ENCODE measurements around the gene USP37.
"Not testable (repeated sequence)": the region's sequence is repeated elsewhere in the genome, so short reads cannot be mapped to it uniquely, and the experiment has no call there.

USP37 gene

DNA sequence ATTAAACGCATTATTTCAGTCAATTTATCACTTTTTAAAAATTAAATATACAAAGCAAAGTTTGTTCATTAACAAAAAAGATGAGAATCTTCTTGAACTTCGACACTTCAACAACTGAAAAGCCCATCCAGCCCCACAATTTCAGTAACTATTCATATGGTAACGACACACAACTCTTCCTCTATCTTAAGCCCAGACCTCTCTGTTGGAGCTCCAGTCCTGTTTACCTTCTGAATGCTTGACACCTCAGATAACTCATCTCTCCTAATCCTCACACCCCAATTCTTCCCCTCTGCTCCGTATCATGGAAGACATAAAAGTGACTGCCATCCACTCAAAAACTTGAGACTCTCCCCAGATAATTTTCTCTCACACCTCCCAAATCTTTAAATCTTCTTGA lies 12.6 kb downstream of the USP37 start:
- FAIRE-seq: no peak

GRCh38 chr2:218554225-218554624 lies 13.9 kb downstream of the USP37 start:
- FAIRE-seq; DNase-seq (ENCODE audit: insufficient read length, low spot score): not testable (repeated sequence)

More for the DNA sequence above, 12.6 kb downstream of the USP37 start:
- DNase-seq (ENCODE audit: insufficient read length, low spot score): no peak
- TF ChIP-seq CTCF (IDR thresholded peaks at IDR 0.05; ENCODE audit: insufficient read depth, missing control alignments): no peak

DNA sequence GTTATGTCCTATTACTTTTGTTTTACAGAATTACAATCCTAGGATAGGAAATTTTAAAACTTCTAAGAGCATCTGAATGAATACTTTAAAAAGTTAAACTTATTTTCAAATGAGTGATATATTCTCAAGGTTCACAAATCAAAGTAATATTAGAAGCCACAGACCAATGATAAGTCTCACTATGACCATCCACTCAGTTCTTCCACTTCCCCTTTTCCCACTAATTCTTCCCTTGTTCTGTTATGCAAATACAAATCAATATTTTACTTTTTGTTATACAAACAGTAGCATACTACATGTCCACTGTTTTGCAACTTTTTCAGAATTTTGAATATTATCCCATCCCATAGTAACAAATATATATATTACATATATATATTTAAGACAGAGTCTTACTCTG lies 20.2 kb downstream of the USP37 start:
- DNase-seq (ENCODE audit: insufficient read length, low spot score) (no peak), FAIRE-seq (no peak)
- TF ChIP-seq CTCF (IDR thresholded peaks at IDR 0.05; ENCODE audit: insufficient read depth, missing control alignments): no peak

DNA sequence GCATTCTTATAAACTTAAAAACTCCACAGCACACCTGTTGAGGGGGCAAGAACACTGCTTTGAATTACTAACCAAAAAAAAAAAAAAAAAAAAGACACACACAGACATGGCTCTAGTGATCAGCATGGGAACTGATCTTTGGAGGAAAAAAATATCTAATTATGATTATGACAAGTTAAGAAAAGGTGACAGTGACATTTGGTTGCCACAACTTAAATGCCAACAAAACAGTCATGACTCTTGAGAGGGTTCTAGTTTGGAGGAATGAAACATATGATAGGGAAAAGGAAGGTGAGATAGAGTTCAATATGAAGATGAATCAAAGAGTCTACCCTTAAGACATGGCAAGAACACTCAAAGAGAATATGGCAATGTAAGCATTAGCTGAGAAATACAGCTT lies 20.6 kb downstream of the USP37 start:
- DNase-seq (ENCODE audit: insufficient read length, low spot score): no peak
- no peak for TF ChIP-seq CTCF (IDR thresholded peaks at IDR 0.05; ENCODE audit: insufficient read depth, missing control alignments)
- FAIRE-seq: no peak

DNA sequence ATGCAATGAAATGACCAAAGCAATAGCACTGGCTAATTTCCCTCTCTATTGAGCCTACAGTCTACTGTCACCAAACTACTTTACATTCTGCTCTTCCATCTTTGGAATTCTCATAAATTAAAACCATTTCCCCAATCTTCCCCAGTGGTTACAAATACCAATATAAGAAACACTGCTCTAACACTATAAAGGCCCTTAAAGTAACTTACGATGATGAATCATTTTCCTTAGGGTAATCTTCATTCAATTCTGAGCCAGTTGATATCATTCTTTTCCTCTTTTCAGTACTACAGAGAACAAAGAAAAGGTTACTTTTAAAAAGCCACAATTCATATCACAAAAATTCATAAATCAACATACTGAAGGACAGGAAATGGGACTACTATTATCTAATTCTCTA lies 22.1 kb downstream of the USP37 start:
- DNase-seq (ENCODE audit: insufficient read length, low spot score) (no peak), FAIRE-seq (no peak)
- no peak for TF ChIP-seq CTCF (IDR thresholded peaks at IDR 0.05; ENCODE audit: insufficient read depth, missing control alignments)

- TF ChIP-seq CTCF (IDR thresholded peaks at IDR 0.05; ENCODE audit: insufficient read depth, missing control alignments): no peak
- FAIRE-seq: no peak
- no peak for DNase-seq (ENCODE audit: insufficient read length, low spot score)
These were observed 28.1 kb downstream of the USP37 start for GRCh38 chr2:218540015-218540414.

DNA sequence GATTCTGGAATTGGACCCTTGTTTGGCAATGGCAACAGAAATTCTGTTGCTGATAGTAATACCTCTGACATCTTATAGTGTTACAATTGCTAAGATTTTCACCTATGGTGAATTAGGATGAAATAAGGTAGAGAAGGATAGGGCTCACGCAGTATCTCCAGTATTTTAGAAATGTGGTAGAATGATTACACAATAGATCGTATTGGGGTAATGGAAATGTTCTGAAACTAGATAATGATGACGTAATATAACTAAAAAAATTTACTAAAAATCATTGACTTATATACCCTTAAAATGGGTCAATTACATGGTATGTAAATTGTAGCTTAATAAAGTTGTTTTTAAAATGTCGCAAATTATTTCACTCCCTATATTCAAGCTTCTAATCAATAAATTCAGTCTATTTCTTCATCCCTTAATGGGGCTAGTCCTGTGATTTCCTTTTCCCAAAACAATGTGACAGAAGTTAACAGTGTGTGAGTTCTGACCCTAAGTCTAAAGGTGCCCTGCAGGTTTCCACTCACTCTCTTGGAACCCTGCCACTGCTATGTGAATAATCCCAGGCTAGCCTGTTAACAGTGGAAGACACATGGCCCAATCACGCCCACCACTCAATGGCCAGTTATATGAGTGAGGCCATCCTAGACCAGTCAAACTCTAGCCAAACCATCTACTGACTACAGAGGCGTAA lies 31.2 kb downstream of the USP37 start:
- TF ChIP-seq CTCF (IDR thresholded peaks at IDR 0.05; ENCODE audit: insufficient read depth, missing control alignments): no peak
- no peak for FAIRE-seq
- no peak for DNase-seq (ENCODE audit: insufficient read length, low spot score)

GRCh38 chr2:218529990-218530389 lies 38.2 kb downstream of the USP37 start:
- no peak for TF ChIP-seq CTCF (IDR thresholded peaks at IDR 0.05; ENCODE audit: insufficient read depth, missing control alignments)
- DNase-seq (ENCODE audit: insufficient read length, low spot score): no peak
- no peak for FAIRE-seq

- not testable (repeated sequence) for FAIRE-seq; DNase-seq (ENCODE audit: insufficient read length, low spot score)
These were observed 39.7 kb downstream of the USP37 start for GRCh38 chr2:218528409-218528808.

Data from D721Med (cell line).